GM12878 (cell line): ENCODE measurements around the gene LPA. TPM values are rescaled to one million over a fixed set of nuclear protein-coding genes. Genes with fewer than 3 reads are reported as not detected.
A peak's percentile ranks its signal among the peaks of the same experiment; 100 is the strongest.

ENCODE experiments used
- ATAC-seq: fragments of 200-7000 bp; cut with Tn5 transposase; 3 replicates; pipeline ENCODE4 v1.9.1; 2020; ENCODE audit warnings: mild to moderate bottlenecking, moderate library complexity
- BruUV-seq: library from RNA; stranded (reverse); fragments of 400-500 nt; replicated peaks from 2 replicates; lab custom pipeline; 2021; lab: Mats Ljungman, UMichigan
- CTCF ChIA-PET: fragments of 300-600 bp; sonication (Branson Sonifier 250); formaldehyde crosslinking; extraction: SDS; loops from one replicate; lab custom pipeline; 2021; ENCODE audit warnings: inconsistent platforms; lab: Yijun Ruan, JAX
- POLR2A ChIA-PET: fragments of 350-600 bp; formaldehyde crosslinking; extraction: SDS; loops from one replicate; lab custom pipeline; 2021; ENCODE audit warnings: inconsistent platforms; lab: Charles Lee
- RAD21 ChIA-PET: fragments of 300-600 bp; sonication (Branson Sonifier 250); formaldehyde crosslinking; loops from one replicate; lab custom pipeline; 2023; ENCODE audit warnings: antibody characterized with exemption; ENCODE audit not compliant: unreplicated experiment; lab: Charles Lee
- SMC1A ChIA-PET: fragments of 300-600 bp; sonication (Branson Sonifier 250); formaldehyde crosslinking; loops from one replicate; lab custom pipeline; 2023; ENCODE audit not compliant: unreplicated experiment, uncharacterized antibody; lab: Charles Lee
- DNase-seq: peaks from one replicate; pipeline ENCODE4 v3.0.0-alpha.2; 2011; ENCODE audit warnings: low read depth, low spot score
- FAIRE-seq: peaks from 3 replicates; lab custom pipeline; 2011; peaks lifted over from hg19 to GRCh38; lab: Jason Lieb, UNC
- H2AFZ ChIP-seq: 2 replicates; pipeline ENCODE4 v1.6.0; 2011; ENCODE audit warnings: low read depth, low read length, control low read depth; ENCODE audit not compliant: control insufficient read depth
- H3K27ac ChIP-seq: 2 replicates; pipeline ENCODE4 v1.5.1; 2011; ENCODE audit warnings: control low read depth; ENCODE audit not compliant: control insufficient read depth, insufficient read depth
- H3K27me3 ChIP-seq, 2 experiments: replicated peaks in 1 of 2; 2 replicates each; pipeline versions ENCODE4 v1.6.0 to v1.6.1; 2011; ENCODE audit warnings: low read length in 1 of 2; ENCODE audit not compliant: control insufficient read depth in 2 of 2, insufficient read depth in 2 of 2
- H3K36me3 ChIP-seq, 2 experiments: 2 replicates each; pipeline ENCODE4 v1.5.1; 2011; ENCODE audit warnings: low read length in 1 of 2; ENCODE audit not compliant: control insufficient read depth in 2 of 2, insufficient read depth in 2 of 2
- H3K4me1 ChIP-seq: 2 replicates; pipeline ENCODE4 v1.6.1; 2011; ENCODE audit warnings: mild to moderate bottlenecking, low read length, moderate library complexity, mixed read lengths; ENCODE audit not compliant: control insufficient read depth, insufficient read depth
- H3K4me2 ChIP-seq: 2 replicates; pipeline ENCODE4 v1.6.0; 2011; ENCODE audit warnings: control low read depth; ENCODE audit not compliant: control insufficient read depth, insufficient read depth
- H3K4me3 ChIP-seq: fragments of 200-600 bp; sonication (generic); 2 replicates; pipeline ENCODE4 v1.5.1; 2016
- H3K79me2 ChIP-seq: 2 replicates; pipeline ENCODE4 v1.6.0; 2011; ENCODE audit warnings: low read length; ENCODE audit not compliant: control insufficient read depth, insufficient read depth
- H3K9ac ChIP-seq: 2 replicates; pipeline ENCODE4 v1.8.0; 2011; ENCODE audit warnings: low read length, control low read depth, mixed read lengths; ENCODE audit not compliant: control insufficient read depth, insufficient read depth
- H3K9me3 ChIP-seq: replicated peaks from 3 replicates; pipeline ENCODE4 v1.5.1; 2011; ENCODE audit warnings: mild to moderate bottlenecking, low read length; ENCODE audit not compliant: control insufficient read depth, insufficient read depth
- H4K20me1 ChIP-seq: 2 replicates; pipeline ENCODE4 v1.6.0; 2011; ENCODE audit not compliant: control insufficient read depth, insufficient read depth
- CBFB ChIP-seq: IDR thresholded peaks from 2 replicates; pipeline ENCODE4 v1.6.1; 2016; ENCODE audit warnings: antibody characterized with exemption, low read depth
- EED ChIP-seq: sonication (generic); IDR thresholded peaks from 2 replicates; pipeline ENCODE4 v1.6.1; 2016; ENCODE audit warnings: antibody characterized with exemption, low read depth
- IKZF1 ChIP-seq: fragments of 450-650 bp; conservative IDR thresholded peaks from 2 replicates; pipeline ENCODE4 v1.6.1; 2017; ENCODE audit warnings: antibody characterized with exemption, mild to moderate bottlenecking
- MYB ChIP-seq: fragments of 150-350 bp; IDR thresholded peaks from 2 replicates; pipeline ENCODE4 v1.6.1; 2014; ENCODE audit warnings: mild to moderate bottlenecking, low read depth, low read length, borderline replicate concordance
- PML ChIP-seq: IDR thresholded peaks from 2 replicates; pipeline ENCODE4 v1.6.1; 2012; ENCODE audit warnings: low read length, inconsistent platforms
- RUNX3 ChIP-seq: IDR thresholded peaks from 2 replicates; pipeline ENCODE4 v1.6.1; 2012; ENCODE audit warnings: low read length, inconsistent platforms
- WGBS: methylation state at CpG from one replicate; pipeline ENCODE4 v1.1.6; 2016; ENCODE audit warnings: low lambda C conversion rate; ENCODE audit not compliant: insufficient replicate concordance, insufficient coverage; ENCODE audit errors: missing lambda C conversion rate; 5-methylcytosine and 5-hydroxymethylcytosine counted together
- in situ Hi-C: fragments of 300-500 bp; cut with MboI; formaldehyde crosslinking; loops from 9 replicates; pipeline ENCODE4 v1.14.3; 2018; ENCODE audit warnings: mixed read lengths
- intact Hi-C: fragments of 100-400 bp; cut with micrococcal nuclease; formaldehyde crosslinking; loops from one replicate; pipeline ENCODE4 v1.14.2; 2022; ENCODE audit not compliant: unreplicated experiment
- polyA plus RNA-seq, 11 experiments: library from polyadenylated mRNA; depleted of rRNA in 4 of 11; unstranded in 6 of 11; stranded (reverse) in 5 of 11; fragments of >200 nt; fragmentation: Nextera tagmentation in 4 of 11; fragmentation: Illumina TruSeq in 1 of 11; extraction: Ambion mirVana in 4 of 11; extraction: Trizol in 1 of 11; gene quantifications; 1 replicate in 1 of 11; 2 replicates in 10 of 11; pipeline versions ENCODE4 v1.2.1 to v1.2.3, GENCODE V29; 2011 to 2016; ENCODE audit warnings: inconsistent platforms in 2 of 11, missing spikeins in 2 of 11, low read depth in 1 of 11
- total RNA-seq, 4 experiments: library from RNA; depleted of rRNA in 3 of 4; stranded (reverse); fragments of >200 nt in 3 of 4; fragmentation: Illumina TruSeq in 1 of 4; extraction: Trizol in 1 of 4; gene quantifications; 2 replicates each; pipeline versions ENCODE4 v1.2.1 to v1.2.3, GENCODE V29; 2013 to 2021
- TF ChIP-seq, protein P1 (sequence below): IDR thresholded peaks from 2 replicates; pipeline ENCODE4 v1.6.1; 2012; ENCODE audit warnings: low read depth, low read length, improper control_type of control experiment
- TF ChIP-seq, protein P2 (sequence below): fragments of 450-650 bp; IDR thresholded peaks from 2 replicates; pipeline ENCODE4 v1.6.1; 2017; ENCODE audit warnings: mild to moderate bottlenecking, moderate library complexity
- TF ChIP-seq, protein P3 (sequence below): fragments of 450-650 bp; IDR thresholded peaks from 2 replicates; pipeline ENCODE4 v1.6.1; 2016; ENCODE audit warnings: mild to moderate bottlenecking
- TF ChIP-seq, protein P4 (sequence below): fragments of 150-350 bp; IDR thresholded peaks from 2 replicates; pipeline ENCODE4 v1.6.1; 2016; ENCODE audit warnings: low read depth, low read length

The LPA gene
- total and polyA plus RNA-seq, 10 of the 15 experiments (the other 5 are each of a cell fraction or from before 2014, with no cell fraction given) = 0.03 to 2.8 (median 0.57) TPM

DNA sequence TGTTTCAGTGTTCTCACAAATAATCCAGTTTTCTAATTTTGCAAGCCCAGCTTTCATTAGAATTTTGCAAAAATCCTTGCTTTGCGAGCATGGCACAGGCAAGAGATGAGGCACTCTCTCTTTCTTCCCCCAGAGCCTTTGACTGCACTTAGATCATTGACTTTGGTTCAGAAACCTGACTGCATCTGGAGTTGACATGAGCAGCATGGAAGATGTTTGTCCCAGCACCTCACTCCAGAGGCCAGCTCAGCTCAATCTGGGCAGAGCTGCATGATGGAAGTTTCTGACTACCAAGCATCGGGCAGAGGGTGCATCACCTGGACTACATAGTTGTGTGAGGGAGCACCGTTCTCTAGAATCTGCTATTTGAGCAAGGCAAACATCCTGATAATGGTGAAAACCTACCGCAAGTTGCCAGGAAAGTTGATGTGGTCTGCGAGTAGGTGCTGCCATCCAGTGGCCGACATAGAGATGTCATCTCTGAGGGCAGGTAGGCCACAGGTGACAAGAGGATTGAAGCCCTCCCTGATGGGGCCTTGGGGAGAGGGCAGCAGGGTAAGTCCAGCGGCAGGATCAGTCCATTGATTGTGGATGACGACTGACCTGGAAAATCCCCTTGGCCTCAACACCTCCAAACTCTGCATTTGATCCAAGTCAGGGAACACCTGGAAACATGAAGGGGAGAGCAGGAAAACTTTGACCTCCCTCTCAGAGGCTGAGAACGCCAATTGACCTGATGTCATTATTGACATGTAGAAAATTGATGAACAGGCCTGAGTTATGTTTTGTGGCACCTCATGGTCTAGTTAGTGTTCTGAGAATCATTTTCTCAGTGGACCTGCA, 3.8 kb upstream of the LPA start (continued):
- TF ChIP-seq IKZF1 = no peak
- peak; percentile 57 for TF ChIP-seq RUNX3
- TF ChIP-seq, protein P1, sequence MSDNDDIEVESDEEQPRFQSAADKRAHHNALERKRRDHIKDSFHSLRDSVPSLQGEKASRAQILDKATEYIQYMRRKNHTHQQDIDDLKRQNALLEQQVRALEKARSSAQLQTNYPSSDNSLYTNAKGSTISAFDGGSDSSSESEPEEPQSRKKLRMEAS = no peak
- TF ChIP-seq, protein P2, sequence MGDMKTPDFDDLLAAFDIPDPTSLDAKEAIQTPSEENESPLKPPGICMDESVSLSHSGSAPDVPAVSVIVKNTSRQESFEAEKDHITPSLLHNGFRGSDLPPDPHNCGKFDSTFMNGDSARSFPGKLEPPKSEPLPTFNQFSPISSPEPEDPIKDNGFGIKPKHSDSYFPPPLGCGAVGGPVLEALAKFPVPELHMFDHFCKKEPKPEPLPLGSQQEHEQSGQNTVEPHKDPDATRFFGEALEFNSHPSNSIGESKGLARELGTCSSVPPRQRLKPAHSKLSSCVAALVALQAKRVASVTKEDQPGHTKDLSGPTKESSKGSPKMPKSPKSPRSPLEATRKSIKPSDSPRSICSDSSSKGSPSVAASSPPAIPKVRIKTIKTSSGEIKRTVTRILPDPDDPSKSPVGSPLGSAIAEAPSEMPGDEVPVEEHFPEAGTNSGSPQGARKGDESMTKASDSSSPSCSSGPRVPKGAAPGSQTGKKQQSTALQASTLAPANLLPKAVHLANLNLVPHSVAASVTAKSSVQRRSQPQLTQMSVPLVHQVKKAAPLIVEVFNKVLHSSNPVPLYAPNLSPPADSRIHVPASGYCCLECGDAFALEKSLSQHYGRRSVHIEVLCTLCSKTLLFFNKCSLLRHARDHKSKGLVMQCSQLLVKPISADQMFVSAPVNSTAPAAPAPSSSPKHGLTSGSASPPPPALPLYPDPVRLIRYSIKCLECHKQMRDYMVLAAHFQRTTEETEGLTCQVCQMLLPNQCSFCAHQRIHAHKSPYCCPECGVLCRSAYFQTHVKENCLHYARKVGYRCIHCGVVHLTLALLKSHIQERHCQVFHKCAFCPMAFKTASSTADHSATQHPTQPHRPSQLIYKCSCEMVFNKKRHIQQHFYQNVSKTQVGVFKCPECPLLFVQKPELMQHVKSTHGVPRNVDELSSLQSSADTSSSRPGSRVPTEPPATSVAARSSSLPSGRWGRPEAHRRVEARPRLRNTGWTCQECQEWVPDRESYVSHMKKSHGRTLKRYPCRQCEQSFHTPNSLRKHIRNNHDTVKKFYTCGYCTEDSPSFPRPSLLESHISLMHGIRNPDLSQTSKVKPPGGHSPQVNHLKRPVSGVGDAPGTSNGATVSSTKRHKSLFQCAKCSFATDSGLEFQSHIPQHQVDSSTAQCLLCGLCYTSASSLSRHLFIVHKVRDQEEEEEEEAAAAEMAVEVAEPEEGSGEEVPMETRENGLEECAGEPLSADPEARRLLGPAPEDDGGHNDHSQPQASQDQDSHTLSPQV = no peak

DNA sequence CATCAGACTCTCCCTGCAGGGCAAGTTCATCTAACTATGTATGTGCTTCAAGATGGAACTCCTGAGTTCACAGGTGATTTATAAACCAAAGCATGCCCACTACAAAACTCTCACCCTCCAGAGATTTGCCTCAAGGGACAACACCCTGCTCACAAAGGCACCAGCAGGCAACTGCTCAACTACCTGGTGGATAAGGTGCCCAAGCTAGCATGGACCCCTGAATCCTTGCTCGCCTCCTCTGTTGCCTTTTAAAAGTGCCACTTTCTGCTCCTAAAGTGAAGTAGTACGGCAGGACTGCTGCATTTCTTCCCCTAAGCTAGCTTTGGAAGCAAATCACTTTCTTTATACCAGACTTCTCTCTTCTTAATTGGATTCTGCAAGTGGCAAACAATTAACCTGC, 1.2 kb downstream of the LPA start:
- ChIA-PET SMC1A (no interaction called here), RAD21 (no interaction called here), CTCF (no interaction called here), POLR2A (no interaction called here)
- Histone ChIP-seq H4K20me1 (no peaks in the 10 kb centered on the region), H3K4me3 (no peak overlapping the region), H3K36me3 (no peaks in the 10 kb centered on the region), H3K9me3 (no peaks in the 10 kb centered on the region), H2AFZ (no peak overlapping the region), H3K79me2 (no peaks in the 10 kb centered on the region), H3K27ac (no peak overlapping the region), H3K27me3 (no peaks in the 10 kb centered on the region; a peak in 1 of 4 replicates), H3K4me2 (no peak overlapping the region), H3K9ac (no peak overlapping the region), H3K4me1 (no peaks in the 10 kb centered on the region)
- DNase-seq (no peak), ATAC-seq (no peak), FAIRE-seq (no peak)
- 0% methylated on average over 2 of the region's 2 CpGs for WGBS
- intact Hi-C loops = loop anchor here (10.0 kb wide), 1 partner anchor 528 kb away; no protein-coding TSS in a partner anchor
- BruUV-seq = no TSS peak
- in situ Hi-C loops = no loop called here
- TF ChIP-seq CBFB = no peak
- TF ChIP-seq, protein P3, sequence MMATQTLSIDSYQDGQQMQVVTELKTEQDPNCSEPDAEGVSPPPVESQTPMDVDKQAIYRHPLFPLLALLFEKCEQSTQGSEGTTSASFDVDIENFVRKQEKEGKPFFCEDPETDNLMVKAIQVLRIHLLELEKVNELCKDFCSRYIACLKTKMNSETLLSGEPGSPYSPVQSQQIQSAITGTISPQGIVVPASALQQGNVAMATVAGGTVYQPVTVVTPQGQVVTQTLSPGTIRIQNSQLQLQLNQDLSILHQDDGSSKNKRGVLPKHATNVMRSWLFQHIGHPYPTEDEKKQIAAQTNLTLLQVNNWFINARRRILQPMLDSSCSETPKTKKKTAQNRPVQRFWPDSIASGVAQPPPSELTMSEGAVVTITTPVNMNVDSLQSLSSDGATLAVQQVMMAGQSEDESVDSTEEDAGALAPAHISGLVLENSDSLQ = no peak
- TF ChIP-seq, protein P4, sequence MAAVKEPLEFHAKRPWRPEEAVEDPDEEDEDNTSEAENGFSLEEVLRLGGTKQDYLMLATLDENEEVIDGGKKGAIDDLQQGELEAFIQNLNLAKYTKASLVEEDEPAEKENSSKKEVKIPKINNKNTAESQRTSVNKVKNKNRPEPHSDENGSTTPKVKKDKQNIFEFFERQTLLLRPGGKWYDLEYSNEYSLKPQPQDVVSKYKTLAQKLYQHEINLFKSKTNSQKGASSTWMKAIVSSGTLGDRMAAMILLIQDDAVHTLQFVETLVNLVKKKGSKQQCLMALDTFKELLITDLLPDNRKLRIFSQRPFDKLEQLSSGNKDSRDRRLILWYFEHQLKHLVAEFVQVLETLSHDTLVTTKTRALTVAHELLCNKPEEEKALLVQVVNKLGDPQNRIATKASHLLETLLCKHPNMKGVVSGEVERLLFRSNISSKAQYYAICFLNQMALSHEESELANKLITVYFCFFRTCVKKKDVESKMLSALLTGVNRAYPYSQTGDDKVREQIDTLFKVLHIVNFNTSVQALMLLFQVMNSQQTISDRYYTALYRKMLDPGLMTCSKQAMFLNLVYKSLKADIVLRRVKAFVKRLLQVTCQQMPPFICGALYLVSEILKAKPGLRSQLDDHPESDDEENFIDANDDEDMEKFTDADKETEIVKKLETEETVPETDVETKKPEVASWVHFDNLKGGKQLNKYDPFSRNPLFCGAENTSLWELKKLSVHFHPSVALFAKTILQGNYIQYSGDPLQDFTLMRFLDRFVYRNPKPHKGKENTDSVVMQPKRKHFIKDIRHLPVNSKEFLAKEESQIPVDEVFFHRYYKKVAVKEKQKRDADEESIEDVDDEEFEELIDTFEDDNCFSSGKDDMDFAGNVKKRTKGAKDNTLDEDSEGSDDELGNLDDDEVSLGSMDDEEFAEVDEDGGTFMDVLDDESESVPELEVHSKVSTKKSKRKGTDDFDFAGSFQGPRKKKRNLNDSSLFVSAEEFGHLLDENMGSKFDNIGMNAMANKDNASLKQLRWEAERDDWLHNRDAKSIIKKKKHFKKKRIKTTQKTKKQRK = no peak
- TF ChIP-seq MYB = no peak
- TF ChIP-seq EED = no peak
- TF ChIP-seq PML = no peak
